GM18505 (cell line): ENCODE results near the gene ANKRD44.
"Not testable (repeated sequence)": the region's sequence is repeated elsewhere in the genome, so short reads cannot be mapped to it uniquely, and the experiment has no call there.

Experiments
- ATAC-seq: cut with Tn5 transposase; IDR thresholded peaks from one replicate; pipeline ENCODE4 v1.9.1; 2021; ENCODE audit not compliant: unreplicated experiment
- POLR2A ChIP-seq: IDR thresholded peaks from 4 replicates; pipeline ENCODE4 v1.6.1; 2011; ENCODE audit warnings: borderline replicate concordance; ENCODE audit not compliant: insufficient read depth, insufficient read length; ENCODE audit errors: extremely low read depth

The ANKRD44 gene

GRCh38 chr2:197075754-197076337, 234.7 kb downstream of the ANKRD44 start:
- TF ChIP-seq POLR2A = no peak

DNA sequence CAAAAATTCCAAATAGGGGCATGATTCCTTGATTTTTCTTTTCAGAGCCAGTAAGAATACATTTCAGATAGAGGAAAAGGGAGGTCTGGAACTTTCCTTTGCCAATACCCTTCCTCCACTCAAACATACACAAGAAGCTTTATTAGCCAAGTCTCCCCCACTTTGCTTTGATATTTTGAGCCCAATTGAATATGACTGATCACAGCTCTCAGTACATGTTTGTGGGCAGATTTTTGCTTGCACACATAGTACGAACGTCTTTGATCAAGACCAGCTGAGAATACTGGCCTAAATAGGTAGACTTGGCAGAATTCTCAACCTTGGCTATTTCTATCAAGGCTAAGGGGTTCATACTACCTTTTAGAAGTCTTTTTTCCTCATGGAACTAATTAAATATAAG, 235.3 kb downstream of the ANKRD44 start:
- TF ChIP-seq POLR2A = no peak
- ATAC-seq = no peak

More at GRCh38 chr2:197075754-197076337, 234.7 kb downstream of the ANKRD44 start:
- ATAC-seq = no peak

DNA sequence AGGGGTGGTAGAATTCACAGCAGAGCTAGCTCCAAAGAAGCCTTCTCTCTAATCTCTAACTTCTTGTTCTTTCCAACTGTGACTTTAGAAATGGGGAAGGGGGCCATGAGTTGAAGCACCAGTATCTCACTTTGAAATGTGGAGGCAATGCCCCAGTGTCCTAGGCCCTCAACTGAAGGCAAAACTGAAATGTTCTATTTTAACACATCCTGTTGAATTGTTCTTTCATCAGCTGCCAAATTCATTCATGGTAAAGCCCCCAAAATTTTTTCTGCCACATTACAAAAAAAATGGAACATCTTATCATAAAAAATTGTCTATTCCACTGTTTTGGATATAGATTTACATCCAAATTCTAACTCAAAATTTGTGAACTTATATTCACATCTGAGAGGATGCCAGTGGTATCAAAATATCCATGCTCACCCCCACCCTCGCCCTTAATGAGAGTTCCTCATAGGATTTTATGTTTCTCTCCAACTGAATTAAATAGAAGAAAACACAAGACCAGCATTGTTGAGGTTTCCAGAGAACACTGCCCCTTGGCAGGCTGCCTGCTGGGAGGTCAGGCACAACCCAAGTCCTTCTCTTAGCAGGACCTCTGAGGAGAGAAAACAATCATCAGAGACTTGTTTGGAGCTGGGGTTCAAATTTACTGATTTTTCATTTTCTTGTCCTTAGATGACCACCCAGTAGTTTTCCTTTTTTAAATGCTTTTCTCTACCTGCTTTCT, 236.7 kb downstream of the ANKRD44 start:
- no peak for ATAC-seq
- no peak for TF ChIP-seq POLR2A

DNA sequence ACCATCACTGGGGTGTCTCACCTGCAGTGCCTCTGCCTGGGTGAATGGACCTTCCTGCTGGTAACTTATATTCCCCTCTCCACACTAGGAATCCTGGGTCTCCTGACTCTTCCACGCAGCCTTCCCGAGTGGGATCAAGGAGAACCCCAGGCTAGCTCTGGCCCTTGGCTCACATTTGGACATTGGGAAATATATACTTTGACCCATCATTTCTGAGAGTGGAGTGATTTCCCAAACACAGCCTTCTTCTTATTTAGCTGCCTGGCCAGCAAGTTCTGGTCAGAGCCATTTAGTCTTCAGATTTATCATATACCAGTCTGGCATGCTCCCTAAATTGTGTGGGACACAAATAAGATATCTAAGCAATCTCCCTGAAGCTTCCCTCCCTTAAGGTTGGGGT, 237.3 kb downstream of the ANKRD44 start:
- no peak for ATAC-seq
- TF ChIP-seq POLR2A = no peak

DNA sequence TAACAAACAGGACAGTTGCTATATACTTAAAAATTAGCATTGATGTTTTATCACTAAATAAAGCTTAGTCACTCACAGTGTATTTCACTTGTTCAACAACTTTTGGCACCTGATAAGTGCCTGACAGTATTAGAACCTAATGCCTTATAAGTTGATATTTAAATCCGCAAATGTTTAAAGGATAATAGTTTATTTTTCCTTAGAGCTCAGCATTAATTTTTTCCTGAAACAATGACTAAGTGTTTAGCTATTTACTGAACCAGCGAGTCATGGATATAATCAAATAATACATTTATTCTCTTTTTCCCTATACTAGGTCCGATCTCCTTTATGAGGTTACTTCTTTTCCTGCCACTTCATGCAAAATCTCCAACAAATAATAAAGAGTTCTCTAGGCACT, 238.0 kb downstream of the ANKRD44 start:
- TF ChIP-seq POLR2A = no peak
- no peak for ATAC-seq

- no peak for ATAC-seq
- no peak for TF ChIP-seq POLR2A
These were observed 238.7 kb downstream of the ANKRD44 start for GRCh38 chr2:197071790-197072436.

GRCh38 chr2:197071213-197071612, 239.4 kb downstream of the ANKRD44 start:
- no peak for TF ChIP-seq POLR2A

DNA sequence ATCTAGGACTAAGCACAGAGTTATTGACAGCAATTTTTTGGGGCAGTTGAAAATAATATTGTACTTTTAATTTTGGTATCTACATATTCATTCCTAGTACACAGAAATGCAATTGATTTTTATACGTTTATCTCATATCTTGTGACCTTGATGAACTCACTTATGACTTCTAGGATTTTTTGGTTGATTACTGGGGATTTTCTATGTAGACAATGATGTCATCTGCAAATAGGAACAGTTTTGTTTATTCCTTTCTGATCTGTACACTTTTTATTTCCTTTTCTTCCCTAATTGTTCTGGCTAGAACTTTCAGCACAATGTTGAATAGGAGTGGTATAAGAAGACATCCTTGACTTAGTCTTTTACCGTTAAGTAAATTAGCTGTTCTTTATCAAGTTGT, 240.6 kb downstream of the ANKRD44 start:
- TF ChIP-seq POLR2A = no peak
- no peak for ATAC-seq

More at GRCh38 chr2:197071213-197071612, 239.4 kb downstream of the ANKRD44 start:
- ATAC-seq = no peak

DNA sequence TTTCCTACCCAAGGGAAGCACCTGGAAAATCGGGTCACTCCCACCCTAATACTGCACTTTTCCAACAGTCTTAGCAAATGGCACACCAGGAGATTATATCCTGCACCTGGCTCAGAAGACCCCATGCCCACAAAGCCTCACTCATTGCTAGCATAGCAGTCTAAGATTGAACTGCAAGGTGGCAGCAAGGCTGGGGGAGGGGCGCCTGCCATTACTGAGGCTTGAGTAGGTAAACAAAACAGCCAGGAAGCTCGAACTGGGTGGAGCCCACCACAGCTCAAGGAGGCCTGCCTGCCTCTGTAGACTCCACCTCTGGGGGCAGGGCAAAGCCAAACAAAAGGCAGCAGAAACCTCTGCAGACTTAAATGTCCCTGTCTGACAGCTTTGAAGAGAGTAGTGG, 248.0 kb downstream of the ANKRD44 start:
- not testable (repeated sequence) for ATAC-seq

DNA sequence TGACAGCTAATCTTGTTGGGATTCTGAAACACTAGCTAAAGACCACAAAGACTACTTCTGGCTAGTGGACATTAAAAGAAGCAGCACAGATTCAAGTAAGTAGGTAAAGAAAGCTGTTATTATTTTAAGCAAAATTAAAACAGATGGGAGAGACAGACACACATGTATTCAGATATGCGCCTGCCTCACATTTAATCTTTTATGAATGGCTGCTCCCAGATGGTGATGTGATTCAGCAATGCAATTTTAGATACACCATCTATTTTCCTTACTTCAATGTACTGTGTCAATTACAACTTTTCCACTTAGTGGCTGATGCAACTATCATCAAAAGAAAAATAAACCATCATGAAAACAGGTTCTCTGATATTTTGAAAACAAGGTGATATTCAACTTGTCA, 251.1 kb downstream of the ANKRD44 start:
- ATAC-seq = no peak
- TF ChIP-seq POLR2A = no peak

DNA sequence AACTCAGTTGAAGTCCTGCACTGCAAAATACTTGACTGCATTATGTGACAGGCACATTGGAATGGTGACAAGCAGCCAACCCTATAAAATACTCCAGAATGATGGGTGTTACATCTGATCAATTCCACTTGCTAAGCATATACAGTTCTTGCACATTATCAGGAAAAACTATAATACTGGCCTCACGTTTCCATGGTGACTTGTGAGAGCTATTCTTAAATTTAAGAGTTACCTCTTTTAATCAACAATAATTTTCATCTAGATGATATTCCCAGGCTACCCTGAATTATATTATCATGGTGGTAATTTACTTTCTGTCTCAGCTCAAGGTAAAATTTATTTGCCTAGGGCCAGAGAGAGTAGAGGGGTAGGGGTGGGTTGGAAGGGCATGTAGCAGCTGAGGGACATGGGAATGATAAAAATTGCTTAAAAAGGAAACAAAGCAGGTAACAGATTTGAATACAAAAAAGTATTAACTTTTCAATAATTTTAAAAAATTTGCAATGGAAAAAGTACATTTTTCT, 251.7 kb downstream of the ANKRD44 start:
- TF ChIP-seq POLR2A = no peak
- ATAC-seq = no peak

- TF ChIP-seq POLR2A = no peak
These were observed 252.6 kb downstream of the ANKRD44 start for GRCh38 chr2:197057959-197058358.

GRCh38 chr2:197055045-197055444, 255.5 kb downstream of the ANKRD44 start:
- TF ChIP-seq POLR2A = no peak
- ATAC-seq = no peak

More at GRCh38 chr2:197057959-197058358, 252.6 kb downstream of the ANKRD44 start:
- no peak for ATAC-seq

GRCh38 chr2:197054437-197054836, 256.1 kb downstream of the ANKRD44 start:
- TF ChIP-seq POLR2A = no peak
- no peak for ATAC-seq
